ENCODE measurements around the gene CNNM3. TPM values are rescaled to one million over a fixed set of nuclear protein-coding genes. Genes with fewer than 3 reads are reported as not detected.

CNNM3 gene
- total RNA-seq, 4 donors from 2014 or later, result 29.8 to 108 (median 44.8) TPM

GRCh38 chr2:96847586-96847985 lies 31.5 kb downstream of the CNNM3 start:
- Histone ChIP-seq H3K4me1 (no peaks in the 10 kb centered on the region), H3K27ac (no peak overlapping the region), H3K36me3 (peaks cover 0 to 60% (median 0%) of the 10 kb centered on the region in 3 donors), H3K27me3 (no peaks in the 10 kb centered on the region), H3K9me3 (no peaks in the 10 kb centered on the region), H3K4me3 (no peak overlapping the region)
- no peak for DNase-seq
- TF ChIP-seq, protein P1, sequence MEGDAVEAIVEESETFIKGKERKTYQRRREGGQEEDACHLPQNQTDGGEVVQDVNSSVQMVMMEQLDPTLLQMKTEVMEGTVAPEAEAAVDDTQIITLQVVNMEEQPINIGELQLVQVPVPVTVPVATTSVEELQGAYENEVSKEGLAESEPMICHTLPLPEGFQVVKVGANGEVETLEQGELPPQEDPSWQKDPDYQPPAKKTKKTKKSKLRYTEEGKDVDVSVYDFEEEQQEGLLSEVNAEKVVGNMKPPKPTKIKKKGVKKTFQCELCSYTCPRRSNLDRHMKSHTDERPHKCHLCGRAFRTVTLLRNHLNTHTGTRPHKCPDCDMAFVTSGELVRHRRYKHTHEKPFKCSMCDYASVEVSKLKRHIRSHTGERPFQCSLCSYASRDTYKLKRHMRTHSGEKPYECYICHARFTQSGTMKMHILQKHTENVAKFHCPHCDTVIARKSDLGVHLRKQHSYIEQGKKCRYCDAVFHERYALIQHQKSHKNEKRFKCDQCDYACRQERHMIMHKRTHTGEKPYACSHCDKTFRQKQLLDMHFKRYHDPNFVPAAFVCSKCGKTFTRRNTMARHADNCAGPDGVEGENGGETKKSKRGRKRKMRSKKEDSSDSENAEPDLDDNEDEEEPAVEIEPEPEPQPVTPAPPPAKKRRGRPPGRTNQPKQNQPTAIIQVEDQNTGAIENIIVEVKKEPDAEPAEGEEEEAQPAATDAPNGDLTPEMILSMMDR (IDR thresholded peaks at IDR 0.05), result no peak
- TF ChIP-seq POLR2A (IDR thresholded peaks at IDR 0.05), result no peak

GRCh38 chr2:96848264-96848663 lies 32.2 kb downstream of the CNNM3 start:
- TF ChIP-seq, protein P1 (IDR thresholded peaks at IDR 0.05), result no peak
- no peak for TF ChIP-seq POLR2A (IDR thresholded peaks at IDR 0.05)
- no peaks in the 10 kb centered on the region for H3K27me3 ChIP-seq
- H3K4me1 ChIP-seq, result no peaks in the 10 kb centered on the region
- no peaks in the 10 kb centered on the region for H3K9me3 ChIP-seq
- H3K4me3 ChIP-seq, result no peak overlapping the region
- H3K36me3 ChIP-seq, result peaks cover 0 to 66% (median 0%) of the 10 kb centered on the region in 3 donors
- DNase-seq, result no peak
- H3K27ac ChIP-seq, result no peak overlapping the region

GRCh38 chr2:96852667-96853066 lies 36.6 kb downstream of the CNNM3 start:
- no peak for DNase-seq
- Histone ChIP-seq H3K4me3 (no peak overlapping the region), H3K36me3 (peaks cover 0 to 59% (median 0%) of the 10 kb centered on the region in 3 donors), H3K4me1 (peaks cover 0 to 12% (median 5%) of the 10 kb centered on the region in 4 donors), H3K9me3 (no peaks in the 10 kb centered on the region), H3K27ac (no peak overlapping the region), H3K27me3 (no peaks in the 10 kb centered on the region)
- TF ChIP-seq POLR2A (IDR thresholded peaks at IDR 0.05), result no peak
- TF ChIP-seq, protein P1 (IDR thresholded peaks at IDR 0.05), result no peak

- peaks cover 0 to 12% (median 5%) of the 10 kb centered on the region in 4 donors for H3K4me1 ChIP-seq
- H3K36me3 ChIP-seq, result peaks cover 0 to 53% (median 0%) of the 10 kb centered on the region in 3 donors
- H3K27me3 ChIP-seq, result no peaks in the 10 kb centered on the region
- H3K4me3 ChIP-seq, result no peak overlapping the region
- no peak for DNase-seq
- H3K27ac ChIP-seq, result no peak overlapping the region
- no peaks in the 10 kb centered on the region for H3K9me3 ChIP-seq
- TF ChIP-seq, protein P1 (IDR thresholded peaks at IDR 0.05), result no peak
- no peak for TF ChIP-seq POLR2A (IDR thresholded peaks at IDR 0.05)
Measured at GRCh38 chr2:96853321-96853720, 37.3 kb downstream of the CNNM3 start.

- no peaks in the 10 kb centered on the region for H3K9me3 ChIP-seq
- peaks cover 0 to 41% (median 7%) of the 10 kb centered on the region in 4 donors for H3K4me1 ChIP-seq
- no peaks in the 10 kb centered on the region for H3K27me3 ChIP-seq
- H3K36me3 ChIP-seq, result peaks cover 0 to 34% (median 0%) of the 10 kb centered on the region in 3 donors
- no peak for TF ChIP-seq POLR2A (IDR thresholded peaks at IDR 0.05)
- TF ChIP-seq, protein P1 (IDR thresholded peaks at IDR 0.05), result no peak
- peak overlapping the region; percentile 67 to 91 (median 79) for H3K4me3 ChIP-seq
- DNase-seq, result peak in 2 of 3 donors; percentile 68 to 71
- H3K27ac ChIP-seq, result peak overlapping the region; percentile 81 to 93 (median 86)
Measured at GRCh38 chr2:96856776-96857666, 41.0 kb downstream of the CNNM3 start.
